Panc1 (cell line): ENCODE results near the gene RELA. TPM values are rescaled to one million over a fixed set of nuclear protein-coding genes. Genes with fewer than 3 reads are reported as not detected.

Source experiments
- ATAC-seq: fragments of 200-7000 bp; cut with Tn5 transposase; 2 replicates; pipeline ENCODE4 v1.9.1; 2020; ENCODE audit warnings: mild to moderate bottlenecking, moderate library complexity
- BruUV-seq: library from RNA; stranded (reverse); fragments of 400-500 nt; replicated peaks from 2 replicates; lab custom pipeline; 2021; lab: Mats Ljungman, UMichigan
- CTCF ChIA-PET: fragments of 300-600 bp; sonication (Branson Sonifier 250); formaldehyde crosslinking; loops from one replicate; lab custom pipeline; 2022; ENCODE audit warnings: antibody characterized with exemption; lab: Charles Lee
- POLR2A ChIA-PET: fragments of 300-600 bp; sonication (Branson Sonifier 250); formaldehyde crosslinking; loops from one replicate; lab custom pipeline; 2022; ENCODE audit warnings: antibody characterized with exemption; lab: Charles Lee
- DNase-seq: peaks from one replicate; pipeline ENCODE4 v3.0.0-alpha.2; 2010; ENCODE audit warnings: low read depth, low spot score
- H3K27ac ChIP-seq: 2 replicates; pipeline ENCODE4 v1.5.1; 2011; ENCODE audit warnings: mild to moderate bottlenecking, low read length, inconsistent platforms
- H3K27me3 ChIP-seq: fragments of 200-500 bp; sonication (Bioruptor generic); 2 replicates; pipeline ENCODE4 v1.6.0; 2014; ENCODE audit warnings: low read length, inconsistent platforms; ENCODE audit not compliant: control insufficient read depth, insufficient read depth
- H3K36me3 ChIP-seq: fragments of 200-500 bp; sonication (Bioruptor generic); 2 replicates; pipeline ENCODE4 v1.5.1; 2014; ENCODE audit warnings: inconsistent platforms, mild to moderate bottlenecking, low read length, moderate library complexity; ENCODE audit not compliant: control insufficient read depth, insufficient read depth
- H3K4me1 ChIP-seq: 2 replicates; pipeline ENCODE4 v1.5.1; 2011; ENCODE audit warnings: inconsistent platforms, mild to moderate bottlenecking, low read length, moderate library complexity; ENCODE audit not compliant: control insufficient read depth, insufficient read depth
- H3K4me3 ChIP-seq, 2 experiments: 2 replicates each; pipeline ENCODE4 v1.5.1; 2011 to 2012; ENCODE audit warnings: low read depth in 2 of 2, low read length in 2 of 2, mild to moderate bottlenecking in 2 of 2, inconsistent platforms in 1 of 2, moderate library complexity in 1 of 2
- H3K9me3 ChIP-seq: fragments of 200-500 bp; sonication (Bioruptor generic); 2 replicates; pipeline ENCODE4 v1.5.1; 2014; ENCODE audit warnings: low read depth, mild to moderate bottlenecking, inconsistent platforms, low read length, moderate library complexity; ENCODE audit not compliant: control insufficient read depth, insufficient read depth
- CTCF ChIP-seq: fragments of 450-650 bp; IDR thresholded peaks from 2 replicates; pipeline ENCODE4 v1.5.1; 2017; ENCODE audit warnings: mild to moderate bottlenecking
- POLR2AphosphoS5 ChIP-seq: IDR thresholded peaks from 2 replicates; pipeline ENCODE4 v1.6.1; 2012; ENCODE audit warnings: mild to moderate bottlenecking, low read depth, low read length, moderate library complexity
- REST ChIP-seq, 2 experiments: IDR thresholded peaks; 2 replicates each; pipeline ENCODE4 v1.6.1; 2011 to 2012; ENCODE audit warnings: low read depth in 2 of 2, control low read depth in 1 of 2, low read length in 1 of 2, mild to moderate bottlenecking in 1 of 2, moderate library complexity in 1 of 2; ENCODE audit not compliant: insufficient read depth in 1 of 2
- SIN3A ChIP-seq: IDR thresholded peaks from 2 replicates; pipeline ENCODE4 v1.6.1; 2012; ENCODE audit warnings: low read depth, mild to moderate bottlenecking, low read length, moderate library complexity, borderline replicate concordance; ENCODE audit not compliant: insufficient read depth
- TCF7L2 ChIP-seq: IDR thresholded peaks from 2 replicates; pipeline ENCODE4 v1.6.1; 2011; ENCODE audit warnings: mild to moderate bottlenecking, low read depth, low read length, inconsistent platforms
- in situ Hi-C: cut with HindIII; loops from 2 replicates; pipeline ENCODE4 v1.10.0; 2016; ENCODE audit warnings: low sequenced_read_pairs, low pct_unique_long_range_greater_than_20kb
- intact Hi-C: fragments of 100-400 bp; cut with micrococcal nuclease; formaldehyde crosslinking; loops from one replicate; pipeline ENCODE4 v1.10.0; 2022; ENCODE audit not compliant: unreplicated experiment
- total RNA-seq: library from RNA; stranded (reverse); gene quantifications from one replicate; pipeline ENCODE4 v1.2.1, GENCODE V29; 2021; ENCODE audit not compliant: unreplicated experiment

Gene RELA
- total RNA-seq, 1 experiment from 2014 or later = 141 TPM

GRCh38 chr11:65698205-65698604 lies 35.5 kb upstream of the RELA start:
- ATAC-seq (no peak), DNase-seq (no peak)
- no peak overlapping the region for H3K4me3 ChIP-seq
- intact Hi-C loops = no loop called here
- ChIA-PET POLR2A (no interaction called here), CTCF (no interaction called here)
- TF ChIP-seq REST (IDR thresholded peaks at IDR 0.05; ENCODE audit: insufficient read depth in 1 of 2, low read depth in 2 of 2, low read length in 1 of 2) (no peak), POLR2AphosphoS5 (no peak), CTCF (no peak), SIN3A (no peak), TCF7L2 (no peak)
- no peaks in the 10 kb centered on the region for H3K9me3 ChIP-seq
- in situ Hi-C loops = no loop called here
- BruUV-seq = no TSS peak
- peaks cover 11% of the 10 kb centered on the region for H3K4me1 ChIP-seq
- no peak overlapping the region for H3K27ac ChIP-seq
- no peaks in the 10 kb centered on the region for H3K36me3 ChIP-seq
- no peaks in the 10 kb centered on the region for H3K27me3 ChIP-seq

- H3K27me3 ChIP-seq = no peaks in the 10 kb centered on the region
- no peak overlapping the region for H3K27ac ChIP-seq
- intact Hi-C loops (no loop called here), in situ Hi-C loops (no loop called here)
- ATAC-seq (no peak), DNase-seq (no peak)
- BruUV-seq = no TSS peak
- peaks cover 11% of the 10 kb centered on the region for H3K4me1 ChIP-seq
- no peaks in the 10 kb centered on the region for H3K9me3 ChIP-seq
- ChIA-PET CTCF (no interaction called here), POLR2A (interaction anchor here (0.6 kb wide), 1 partner anchor 194 kb away, joined by 3 read pairs; no protein-coding TSS in a partner anchor)
- H3K4me3 ChIP-seq = no peak overlapping the region
- TF ChIP-seq REST (IDR thresholded peaks at IDR 0.05; ENCODE audit: insufficient read depth in 1 of 2, low read depth in 2 of 2, low read length in 1 of 2) (no peak), TCF7L2 (no peak), POLR2AphosphoS5 (no peak), SIN3A (no peak), CTCF (no peak)
- H3K36me3 ChIP-seq = no peaks in the 10 kb centered on the region
These were observed 34.3 kb upstream of the RELA start for GRCh38 chr11:65696802-65697552.
